Stimulated activated CD4-positive, alpha-beta T cell treated with anti-CD3 and anti-CD28 coated beads, TNF-alpha, amount 100 ng/mL, for 48 hours (primary cell): ENCODE data around the gene CENPP.
A peak's percentile ranks its signal among the peaks of the same experiment; 100 is the strongest.

Source experiments
- DNase-seq, 3 donors: peaks; one replicate each; pipeline ENCODE4 v3.0.0-alpha.2; 2020; ENCODE audit warnings: low read depth in 3 of 3

Gene CENPP

GRCh38 chr9:92658176-92658575 lies 332.4 kb downstream of the CENPP start:
- no peak for DNase-seq

GRCh38 chr9:92658611-92659010 lies 332.9 kb downstream of the CENPP start:
- DNase-seq: no peak

- DNase-seq: no peak
Measured at GRCh38 chr9:92659601-92660000, 333.8 kb downstream of the CENPP start.

- no peak for DNase-seq
Measured at GRCh38 chr9:92660266-92660665, 334.5 kb downstream of the CENPP start.

GRCh38 chr9:92661127-92661526 lies 335.4 kb downstream of the CENPP start:
- no peak for DNase-seq

GRCh38 chr9:92661743-92662142 lies 336.0 kb downstream of the CENPP start:
- no peak for DNase-seq

- DNase-seq: no peak
Measured at GRCh38 chr9:92663126-92663525, 337.4 kb downstream of the CENPP start.

- DNase-seq: no peak
Measured at GRCh38 chr9:92663951-92664350, 338.2 kb downstream of the CENPP start.

- DNase-seq: peak in 1 of 3 donors; percentile 6
Measured at GRCh38 chr9:92664394-92665152, 338.8 kb downstream of the CENPP start.

- DNase-seq: no peak
Measured at GRCh38 chr9:92665836-92666235, 340.1 kb downstream of the CENPP start.

GRCh38 chr9:92666236-92666635 lies 340.5 kb downstream of the CENPP start:
- no peak for DNase-seq

GRCh38 chr9:92666912-92667532 lies 341.3 kb downstream of the CENPP start:
- no peak for DNase-seq

GRCh38 chr9:92668746-92669526 lies 343.2 kb downstream of the CENPP start:
- DNase-seq: peak; percentile 12 to 30 (median 22)

- DNase-seq: peak in 2 of 3 donors; percentile 9 to 16
Measured at GRCh38 chr9:92669527-92669889, 343.8 kb downstream of the CENPP start.
